HG03175 (cell line): Measurements from ENCODE around the gene CHRNA1.
"Not testable (repeated sequence)": the region's sequence is repeated elsewhere in the genome, so short reads cannot be mapped to it uniquely, and the experiment has no call there.

Source experiments
- ATAC-seq: cut with Tn5 transposase; IDR thresholded peaks from one replicate; pipeline ENCODE4 v1.9.1; 2021; ENCODE audit warnings: mild to moderate bottlenecking, moderate library complexity; ENCODE audit not compliant: unreplicated experiment

CHRNA1 gene

DNA sequence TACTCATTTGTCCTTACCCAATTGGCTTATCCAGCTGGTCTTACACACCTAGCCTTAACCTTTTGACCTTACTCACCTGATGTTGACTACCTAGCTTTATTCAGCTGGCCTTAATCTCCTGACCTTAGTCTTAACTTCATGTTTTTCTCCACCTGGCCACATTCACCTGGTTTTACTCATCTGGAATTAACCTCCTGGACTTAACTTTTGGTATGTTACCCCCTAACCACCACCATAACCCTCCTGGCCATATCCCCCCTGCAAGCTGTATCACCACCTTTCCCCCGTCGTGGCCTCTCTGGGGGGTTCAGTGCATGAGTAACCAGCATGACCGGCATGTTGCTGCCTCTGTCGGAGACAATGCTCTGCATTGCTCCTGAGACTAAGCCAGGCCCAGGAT lies 45.7 kb downstream of the CHRNA1 start:
- ATAC-seq, result no peak

DNA sequence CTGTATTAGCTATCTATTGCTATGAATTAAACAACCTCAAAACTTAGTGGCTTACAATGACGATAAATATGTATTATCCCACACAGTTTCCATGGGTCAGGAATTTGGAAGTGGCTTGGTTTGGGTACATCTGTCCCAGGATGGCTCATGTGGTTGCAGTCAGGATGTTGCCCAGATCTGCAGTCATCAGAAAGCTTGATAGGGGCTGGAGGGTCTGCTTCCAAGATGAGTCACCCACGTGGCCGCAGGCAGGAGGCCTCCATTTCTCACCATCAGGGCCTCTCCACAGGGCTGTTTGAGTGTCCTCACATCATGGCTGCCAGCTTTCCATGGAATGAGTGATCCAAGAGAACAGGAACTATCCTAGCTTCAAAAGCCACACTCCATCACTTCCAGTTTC lies 46.4 kb downstream of the CHRNA1 start:
- no peak for ATAC-seq

DNA sequence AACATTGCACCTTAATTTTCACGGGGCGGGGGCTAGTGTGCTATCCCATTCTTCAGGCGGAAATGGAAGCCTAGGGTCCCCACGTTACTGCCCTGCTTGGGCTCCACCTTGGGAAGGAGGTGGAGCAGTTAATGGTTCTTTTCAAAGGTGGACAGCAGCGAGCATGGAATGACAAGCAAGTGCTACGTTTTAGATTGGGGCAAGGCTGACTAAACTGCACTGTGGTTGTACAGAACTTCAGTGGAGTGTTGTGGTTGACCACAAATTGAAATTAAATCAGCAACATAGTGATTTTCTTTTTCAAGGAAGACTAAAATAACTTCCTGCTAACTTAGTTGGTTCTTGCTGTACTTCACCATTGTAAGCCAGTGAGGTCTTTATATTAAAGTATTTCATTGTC lies 47.0 kb downstream of the CHRNA1 start:
- no peak for ATAC-seq

DNA sequence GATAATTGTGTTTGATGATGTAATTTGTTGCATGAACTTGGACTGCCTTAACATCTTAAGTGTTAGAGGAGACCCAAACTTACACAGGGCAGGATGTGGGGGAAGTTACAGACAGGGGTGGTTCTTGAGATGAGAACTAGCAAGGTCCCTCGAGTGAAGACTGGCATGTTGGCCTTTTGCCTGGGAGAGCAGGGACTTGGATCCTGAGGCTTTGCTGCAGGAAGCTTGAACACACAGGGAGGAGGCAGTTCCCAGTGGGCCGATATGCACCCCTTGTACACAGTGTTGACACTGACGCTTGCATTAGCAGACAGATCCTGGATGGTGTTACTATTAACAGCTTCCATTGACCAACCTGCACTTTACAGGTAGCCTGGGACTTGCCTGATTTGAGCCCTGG lies 47.5 kb downstream of the CHRNA1 start:
- no peak for ATAC-seq

DNA sequence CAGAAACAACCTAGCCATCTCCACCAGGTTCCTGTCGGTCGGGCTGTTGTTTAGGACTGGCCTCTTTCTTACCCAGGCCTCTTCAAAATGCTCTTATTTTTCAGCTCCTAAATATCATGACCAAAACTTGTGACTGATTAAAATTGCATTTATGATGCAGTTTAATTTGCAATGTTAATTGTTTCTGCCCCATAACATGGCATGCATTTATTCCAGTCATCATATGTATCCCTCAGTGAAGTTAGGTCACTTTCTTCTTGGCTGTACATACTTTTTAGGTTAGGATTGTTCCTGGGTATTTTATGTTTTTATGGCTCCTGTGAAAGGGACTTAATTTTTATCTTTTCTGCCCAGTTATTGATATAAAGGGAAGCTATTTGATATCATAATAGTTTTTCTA lies 50.6 kb downstream of the CHRNA1 start:
- ATAC-seq, result no peak

DNA sequence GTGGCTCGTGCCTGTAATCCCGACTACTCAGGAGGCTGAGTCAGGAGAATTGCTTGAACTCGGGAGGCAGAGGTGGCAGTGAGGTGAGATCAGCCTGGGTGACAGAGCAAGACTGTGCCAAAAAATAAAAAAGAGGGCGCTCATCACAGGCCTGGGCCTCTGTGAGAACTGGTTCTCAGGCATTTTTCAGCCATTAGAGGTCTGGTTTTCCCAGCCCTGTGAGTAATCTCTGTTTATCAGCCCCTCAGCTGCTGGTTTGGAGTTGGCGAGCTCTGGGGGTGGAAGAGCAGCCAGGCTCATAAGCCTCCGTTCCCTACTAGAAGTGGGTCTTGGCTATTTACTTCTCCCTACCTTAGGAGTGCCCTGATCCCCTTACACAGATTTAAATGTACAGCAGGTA lies 53.1 kb downstream of the CHRNA1 start:
- no peak for ATAC-seq

DNA sequence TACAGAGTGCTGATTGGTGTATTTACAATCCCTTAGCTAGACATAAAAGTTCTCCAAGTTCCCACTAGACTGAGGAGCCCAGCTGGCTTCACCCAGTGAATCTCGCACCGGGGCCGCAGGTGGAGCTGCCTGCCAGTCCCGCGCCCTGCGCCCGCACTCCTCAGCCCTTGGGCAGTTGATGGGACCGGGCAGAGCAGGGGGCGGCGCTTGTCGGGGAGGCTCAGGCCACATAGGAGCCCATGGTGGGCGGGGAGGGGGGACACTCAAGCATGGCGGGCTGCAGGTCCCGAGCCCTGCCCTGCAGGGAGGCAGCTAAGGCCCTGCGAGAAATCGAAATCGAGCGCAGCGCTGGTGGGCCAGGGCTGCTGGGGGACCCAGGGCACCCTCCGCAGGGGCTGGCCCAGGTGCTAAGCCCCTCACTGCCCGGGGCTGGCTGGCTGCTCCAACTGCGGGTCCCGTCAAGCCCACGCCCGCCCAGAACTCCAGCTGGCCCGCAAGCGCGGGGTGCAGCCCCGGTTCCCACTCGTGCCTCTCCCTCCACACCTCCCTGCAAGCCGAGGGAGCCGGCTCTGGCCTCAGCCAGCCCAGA lies 54.8 kb downstream of the CHRNA1 start:
- ATAC-seq, result not testable (repeated sequence)

DNA sequence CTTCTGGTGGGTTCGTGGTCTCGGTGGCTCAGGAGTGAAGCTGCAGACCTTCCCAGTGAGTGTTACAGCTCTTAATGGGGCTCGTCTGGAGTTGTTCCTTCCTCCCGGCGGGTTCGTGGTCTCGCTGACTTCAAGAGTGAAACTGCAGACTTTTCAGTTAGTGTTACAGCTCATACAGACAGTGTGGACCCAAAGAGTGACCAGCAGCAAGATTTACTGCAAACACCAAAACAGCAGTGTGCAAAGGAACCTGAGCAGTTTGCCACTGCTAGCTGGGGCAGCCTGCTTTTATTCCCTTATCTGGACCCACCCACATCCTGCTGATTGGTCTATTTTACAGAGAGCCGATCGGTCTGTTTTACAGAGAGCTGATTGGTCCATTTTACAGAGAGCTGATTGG lies 55.6 kb downstream of the CHRNA1 start:
- no peak for ATAC-seq

DNA sequence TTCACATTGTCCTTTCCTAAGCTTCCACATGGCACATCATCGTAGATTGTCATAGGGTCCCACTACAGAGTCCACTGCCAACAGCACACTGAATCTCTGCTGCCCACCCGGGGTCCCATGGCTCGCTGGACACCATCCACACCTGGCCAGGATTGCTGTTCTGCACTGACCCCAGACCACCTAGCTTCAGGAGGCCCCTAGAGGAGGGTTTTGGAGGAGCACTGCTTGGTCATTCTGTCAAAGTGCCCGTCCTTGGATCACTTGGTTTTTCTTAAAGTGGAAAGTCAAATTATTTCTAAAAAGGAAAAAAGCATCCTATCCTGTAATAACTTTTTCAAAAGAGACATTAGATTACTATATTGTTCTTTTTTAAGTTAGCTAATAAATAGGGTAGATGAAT lies 59.0 kb downstream of the CHRNA1 start:
- ATAC-seq, result no peak

DNA sequence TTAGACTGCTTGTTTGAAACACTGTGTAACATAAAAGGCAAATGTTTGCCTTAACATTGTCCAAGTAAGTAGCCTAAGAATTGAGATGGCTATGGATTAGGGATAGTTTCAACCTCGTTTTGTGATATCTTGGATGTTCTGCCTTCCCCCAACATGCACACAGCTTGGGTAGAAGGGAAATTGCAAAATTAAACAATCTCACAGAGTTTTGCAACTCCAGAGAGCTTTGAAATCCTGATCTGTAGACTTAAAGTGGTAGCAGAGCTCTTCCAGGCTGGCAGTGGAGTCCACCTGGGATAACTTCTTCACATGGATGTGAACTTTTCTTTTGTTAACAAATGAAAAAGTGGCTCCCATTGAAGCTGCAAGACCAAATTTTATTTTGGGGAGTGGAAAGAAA lies 59.6 kb downstream of the CHRNA1 start:
- no peak for ATAC-seq

DNA sequence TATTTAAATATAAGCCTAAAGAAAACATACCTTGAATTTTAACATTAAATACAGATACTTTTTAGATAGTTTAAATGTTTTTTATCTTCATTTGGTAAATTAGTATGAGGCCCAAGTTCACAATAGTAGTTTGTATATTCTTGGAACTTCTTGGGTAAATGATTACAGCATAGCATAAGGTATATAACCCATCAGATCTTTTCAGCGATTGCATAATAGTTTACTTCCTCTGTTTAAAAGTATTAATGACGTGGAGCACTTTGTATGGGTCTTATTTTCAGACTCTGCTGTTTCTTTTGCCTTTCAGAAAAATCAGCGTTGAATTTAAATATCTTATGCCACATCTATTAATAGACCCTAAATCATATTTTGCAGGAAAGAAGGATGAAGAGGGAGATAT lies 60.2 kb downstream of the CHRNA1 start:
- no peak for ATAC-seq

DNA sequence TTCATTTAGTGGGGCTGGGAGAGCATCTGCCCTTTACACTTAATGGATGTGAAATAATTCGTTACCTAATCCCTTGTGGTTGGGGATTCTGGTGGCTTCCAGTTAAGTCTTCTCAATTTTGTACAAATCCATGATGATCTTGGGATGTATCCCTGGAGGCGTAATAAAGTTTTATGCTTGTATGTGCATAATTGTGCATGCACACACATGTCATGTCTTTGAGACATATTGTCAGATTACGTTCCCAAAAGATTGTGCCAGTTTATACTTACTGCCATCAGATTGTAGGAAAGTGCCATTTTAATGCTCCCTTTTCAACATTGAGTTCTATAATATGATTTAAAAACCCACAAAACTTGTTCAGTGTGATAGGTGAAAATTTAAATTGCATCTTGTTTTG lies 60.8 kb downstream of the CHRNA1 start:
- no peak for ATAC-seq

DNA sequence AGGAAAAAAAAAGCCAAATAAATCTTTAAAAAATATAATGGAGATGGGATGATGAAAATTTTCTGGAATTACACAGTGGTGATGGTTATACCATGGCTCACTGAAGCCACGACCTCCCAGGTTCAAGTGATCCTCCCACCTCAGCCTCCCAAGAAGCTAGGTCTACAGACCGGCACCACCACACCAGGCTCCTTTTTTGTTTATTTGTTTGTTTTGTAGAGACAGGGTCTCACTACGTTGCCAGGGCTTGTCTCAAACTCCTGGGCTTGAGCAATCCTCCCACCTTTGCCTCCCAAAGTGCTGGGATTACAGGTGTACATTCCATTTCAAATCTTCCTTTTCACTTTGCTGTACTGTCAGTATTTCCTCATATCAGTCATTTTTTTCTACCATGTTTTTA lies 61.7 kb downstream of the CHRNA1 start:
- ATAC-seq, result no peak

DNA sequence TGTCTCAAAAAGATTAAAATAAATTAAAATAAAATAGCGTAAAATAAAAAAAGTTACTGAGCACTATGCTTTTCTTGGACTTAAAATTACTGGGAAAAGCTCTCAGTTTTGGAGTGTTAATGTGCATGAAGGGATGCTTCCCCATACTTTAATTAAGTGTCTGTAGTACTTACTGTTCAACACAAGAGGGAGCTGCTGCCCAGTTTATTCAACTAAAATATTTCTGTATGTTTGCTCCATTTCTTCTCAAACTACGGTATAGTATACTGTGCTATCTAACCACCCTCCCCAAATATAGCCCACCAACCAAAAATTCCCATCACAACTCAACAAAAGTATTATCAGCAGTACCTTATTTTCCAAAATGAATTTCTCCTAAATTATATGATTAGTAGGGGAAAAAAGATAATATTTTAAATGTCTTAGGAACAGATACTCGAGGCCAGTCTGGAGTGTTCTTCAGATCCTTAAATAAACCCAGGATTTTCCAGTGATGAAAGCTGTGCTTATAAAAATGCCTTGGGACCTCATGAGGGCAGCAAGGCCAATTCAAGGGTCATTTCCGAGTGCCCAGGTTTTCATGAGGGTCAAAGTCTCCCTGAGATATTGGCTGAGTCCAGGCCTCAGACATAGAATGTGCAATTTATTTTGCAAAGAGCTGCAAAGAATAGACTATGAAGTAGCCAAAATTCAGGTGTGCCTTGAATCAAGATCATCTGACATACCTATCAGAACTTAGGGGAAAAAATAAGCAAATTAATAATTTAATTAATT lies 64.1 kb downstream of the CHRNA1 start:
- ATAC-seq, result peak; percentile 48
